GM21717 (cell line): Measurements from ENCODE around the gene TJP3.
A peak's percentile ranks its signal among the peaks of the same experiment; 100 is the strongest.
"Not testable (repeated sequence)": the region's sequence is repeated elsewhere in the genome, so short reads cannot be mapped to it uniquely, and the experiment has no call there.

Experiments
- ATAC-seq: cut with Tn5 transposase; IDR thresholded peaks from one replicate; pipeline ENCODE4 v1.9.1; 2021; ENCODE audit warnings: mild to moderate bottlenecking, moderate library complexity; ENCODE audit not compliant: unreplicated experiment

TJP3 gene

DNA sequence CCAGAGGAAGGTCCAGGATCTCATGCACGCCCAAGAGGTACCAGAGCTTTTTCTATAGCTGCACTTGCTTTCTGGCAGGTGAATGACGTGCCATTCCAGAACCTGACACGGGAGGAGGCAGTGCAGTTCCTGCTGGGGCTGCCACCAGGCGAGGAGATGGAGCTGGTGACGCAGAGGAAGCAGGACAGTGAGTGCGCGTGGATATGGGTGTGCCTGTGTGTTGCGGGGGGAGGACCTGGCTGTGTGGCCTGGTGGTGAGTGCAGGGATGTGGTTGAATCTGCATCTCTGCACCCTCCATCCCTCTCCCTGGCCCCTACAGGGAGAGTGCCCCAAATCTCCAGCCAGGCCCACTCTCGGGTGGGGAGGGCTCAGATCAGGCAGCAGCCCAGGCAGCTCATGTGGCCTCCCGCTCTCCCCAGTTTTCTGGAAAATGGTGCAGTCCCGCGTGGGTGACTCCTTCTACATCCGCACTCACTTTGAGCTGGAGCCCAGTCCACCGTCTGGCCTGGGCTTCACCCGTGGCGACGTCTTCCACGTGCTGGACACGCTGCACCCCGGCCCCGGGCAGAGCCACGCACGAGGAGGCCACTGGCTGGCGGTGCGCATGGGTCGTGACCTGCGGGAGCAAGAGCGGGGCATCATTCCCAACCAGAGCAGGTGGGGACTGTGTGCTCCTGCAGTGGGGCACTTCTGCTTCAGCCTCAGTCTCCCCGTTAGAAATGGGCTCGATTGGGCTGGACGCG lies 30.5 kb downstream of the TJP3 start:
- no peak for ATAC-seq

DNA sequence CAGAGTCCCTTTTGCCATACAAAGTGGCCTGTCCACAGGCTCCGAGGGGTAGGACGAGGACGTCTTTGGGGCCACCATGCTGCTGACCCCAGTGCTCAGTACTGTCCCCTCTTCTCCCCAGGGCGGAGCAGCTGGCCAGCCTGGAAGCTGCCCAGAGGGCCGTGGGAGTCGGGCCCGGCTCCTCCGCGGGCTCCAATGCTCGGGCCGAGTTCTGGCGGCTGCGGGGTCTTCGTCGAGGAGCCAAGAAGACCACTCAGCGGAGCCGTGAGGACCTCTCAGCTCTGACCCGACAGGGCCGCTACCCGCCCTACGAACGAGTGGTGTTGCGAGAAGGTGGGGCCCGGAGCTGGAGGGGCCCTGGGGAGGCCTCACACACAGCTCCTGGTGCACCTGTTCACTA lies 32.2 kb downstream of the TJP3 start:
- no peak for ATAC-seq

DNA sequence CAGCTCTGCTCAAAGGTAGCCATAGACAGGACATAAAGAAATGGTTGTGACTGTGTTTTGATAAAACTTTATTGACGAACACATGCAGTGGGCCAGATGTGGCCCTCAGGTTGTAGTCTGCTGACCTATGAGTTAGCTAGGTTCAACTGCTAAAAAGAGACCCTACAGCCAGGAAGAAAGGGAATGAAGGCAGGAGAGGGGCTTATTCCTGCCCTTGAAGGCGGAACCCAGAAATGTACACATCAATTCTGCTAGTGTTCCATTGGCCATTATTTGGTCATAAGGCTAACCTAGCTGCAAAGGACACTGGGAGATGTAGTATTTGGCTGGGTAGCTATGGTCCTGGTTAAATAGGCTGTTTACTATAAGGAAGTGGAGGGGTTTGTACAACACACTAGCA lies 35.3 kb downstream of the TJP3 start:
- ATAC-seq, result no peak

DNA sequence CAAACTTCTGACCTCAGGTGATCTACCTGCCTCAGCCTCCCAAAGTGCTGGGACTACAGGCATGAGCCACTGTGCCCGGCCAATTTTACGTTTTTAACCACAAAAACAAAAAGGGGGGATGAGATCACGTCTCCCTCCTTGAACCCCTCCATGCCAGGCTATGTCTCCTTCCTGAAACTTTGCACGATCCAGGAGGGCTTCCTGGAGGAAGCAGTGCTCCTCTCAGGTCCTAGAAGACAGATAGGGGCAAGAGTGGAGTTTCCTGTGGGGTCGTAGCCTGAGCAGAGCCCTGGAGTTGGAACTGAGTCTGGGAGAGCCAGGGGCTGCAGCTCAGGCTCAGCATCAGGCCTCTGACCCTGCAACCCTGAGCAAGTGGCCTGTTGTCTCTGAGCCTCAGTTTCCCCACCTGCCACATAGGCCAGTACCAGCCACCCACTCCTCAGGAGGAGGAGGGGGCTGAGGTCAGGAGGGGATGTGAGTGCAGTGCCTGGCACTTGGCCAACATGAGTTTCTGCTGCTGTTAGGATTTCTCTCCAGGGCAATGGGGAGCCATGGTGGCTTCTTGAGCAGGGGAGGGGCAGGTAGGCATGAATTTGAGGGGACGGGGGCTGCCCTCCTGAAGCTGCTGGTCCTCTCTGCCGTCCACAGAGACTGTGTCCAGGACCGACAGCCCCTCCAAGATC lies 37.3 kb downstream of the TJP3 start:
- ATAC-seq, result no peak

DNA sequence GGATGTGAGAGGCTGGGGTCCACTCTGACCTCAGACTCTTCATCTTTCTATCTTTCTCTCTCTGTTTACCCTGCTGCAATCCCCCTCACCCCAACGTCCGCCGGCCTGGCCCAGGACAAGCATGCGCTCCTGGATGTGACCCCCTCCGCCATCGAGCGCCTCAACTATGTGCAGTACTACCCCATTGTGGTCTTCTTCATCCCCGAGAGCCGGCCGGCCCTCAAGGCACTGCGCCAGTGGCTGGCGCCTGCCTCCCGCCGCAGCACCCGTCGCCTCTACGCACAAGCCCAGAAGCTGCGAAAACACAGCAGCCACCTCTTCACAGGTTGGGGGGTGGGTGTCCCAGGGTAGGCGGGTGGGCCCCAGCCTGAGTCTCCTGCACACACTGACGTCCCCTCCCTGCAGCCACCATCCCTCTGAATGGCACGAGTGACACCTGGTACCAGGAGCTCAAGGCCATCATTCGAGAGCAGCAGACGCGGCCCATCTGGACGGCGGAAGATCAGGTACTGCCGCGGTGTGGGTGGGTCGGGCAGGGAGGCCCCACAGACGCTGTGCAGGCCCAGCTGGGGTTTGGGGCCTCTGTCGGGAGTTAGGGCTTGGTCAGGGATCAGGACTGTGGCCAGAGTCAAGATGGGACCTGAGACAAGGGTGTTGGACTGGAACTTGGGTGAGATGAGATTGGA lies 38.3 kb downstream of the TJP3 start:
- ATAC-seq, result no peak

DNA sequence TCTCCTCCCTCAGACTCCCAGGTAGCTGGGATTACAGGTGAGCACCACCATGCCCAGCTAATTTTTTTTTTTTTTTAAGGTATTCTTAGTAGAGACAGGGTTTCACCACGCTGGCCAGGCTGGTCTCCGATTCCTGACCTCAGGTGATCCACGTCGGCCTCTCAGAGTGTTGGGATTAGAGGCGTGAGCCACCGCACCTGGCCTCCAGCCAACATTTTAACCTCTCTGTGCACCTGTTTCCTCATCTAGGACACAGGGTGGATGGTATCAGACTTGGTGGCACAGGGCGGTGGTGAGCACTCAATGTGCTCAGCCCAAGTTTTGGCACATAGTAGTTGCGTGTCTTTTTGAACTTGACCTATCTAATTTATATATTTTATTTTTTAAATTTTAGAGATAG lies 40.8 kb downstream of the TJP3 start:
- no peak for ATAC-seq

DNA sequence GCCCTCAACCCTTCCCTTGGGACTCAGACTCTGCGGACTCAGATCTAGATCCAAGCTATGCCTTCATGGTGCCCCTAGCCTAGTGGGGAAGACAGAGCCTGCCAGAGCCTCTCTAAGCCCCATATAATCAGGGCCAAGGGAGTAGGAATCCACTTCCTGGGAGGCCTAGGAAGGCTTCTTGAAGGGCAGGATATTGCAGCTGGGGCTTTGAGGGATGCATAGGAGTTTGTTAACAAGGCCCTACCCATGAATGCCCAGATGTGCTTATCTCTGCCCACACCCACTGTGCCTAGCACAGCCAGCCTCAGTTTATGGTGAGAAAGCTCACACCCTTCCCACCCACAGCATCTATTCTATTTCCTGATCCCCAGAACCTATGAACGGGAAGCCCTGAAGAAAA lies 42.0 kb downstream of the TJP3 start:
- ATAC-seq, result no peak

DNA sequence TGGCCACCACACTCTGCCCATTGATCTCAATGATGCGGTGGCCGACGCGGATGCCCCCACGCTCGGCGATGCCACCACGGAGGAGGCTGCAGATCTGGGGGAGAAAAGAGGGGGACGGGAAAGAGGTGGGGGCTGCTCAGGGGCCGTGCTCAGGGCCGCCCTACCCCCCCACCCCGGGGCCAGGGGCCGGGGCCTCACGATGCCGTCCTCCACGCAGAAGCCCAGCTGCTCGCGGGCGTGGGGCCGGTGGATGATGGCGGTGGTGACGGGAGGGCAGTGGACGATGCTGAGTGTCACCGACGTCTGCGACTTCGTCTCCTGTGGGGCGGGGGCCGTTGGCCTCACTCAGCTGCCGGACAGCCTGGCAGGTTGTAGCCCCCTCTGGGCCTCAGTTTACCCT lies 43.1 kb downstream of the TJP3 start:
- ATAC-seq, result no peak

DNA sequence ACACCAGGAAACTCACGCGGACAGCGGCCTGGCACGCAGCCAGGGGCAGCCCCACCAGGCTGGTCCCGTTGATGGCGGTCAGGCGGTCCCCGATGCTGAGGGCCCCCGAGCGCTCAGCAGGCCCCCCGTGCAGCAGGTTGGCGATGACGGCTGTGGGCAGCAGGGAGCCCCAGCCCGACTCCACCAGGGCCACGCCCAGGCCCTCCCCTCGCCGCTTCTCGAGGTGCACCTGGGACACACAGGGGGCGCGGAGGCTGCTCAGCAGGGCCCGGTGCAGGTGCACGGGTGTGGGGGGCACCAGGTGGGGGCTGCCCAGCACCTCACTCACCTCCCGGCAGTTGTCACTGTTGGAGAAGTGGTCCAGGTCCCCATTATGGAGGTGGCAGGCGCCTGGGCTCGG lies 44.3 kb downstream of the TJP3 start:
- no peak for ATAC-seq

DNA sequence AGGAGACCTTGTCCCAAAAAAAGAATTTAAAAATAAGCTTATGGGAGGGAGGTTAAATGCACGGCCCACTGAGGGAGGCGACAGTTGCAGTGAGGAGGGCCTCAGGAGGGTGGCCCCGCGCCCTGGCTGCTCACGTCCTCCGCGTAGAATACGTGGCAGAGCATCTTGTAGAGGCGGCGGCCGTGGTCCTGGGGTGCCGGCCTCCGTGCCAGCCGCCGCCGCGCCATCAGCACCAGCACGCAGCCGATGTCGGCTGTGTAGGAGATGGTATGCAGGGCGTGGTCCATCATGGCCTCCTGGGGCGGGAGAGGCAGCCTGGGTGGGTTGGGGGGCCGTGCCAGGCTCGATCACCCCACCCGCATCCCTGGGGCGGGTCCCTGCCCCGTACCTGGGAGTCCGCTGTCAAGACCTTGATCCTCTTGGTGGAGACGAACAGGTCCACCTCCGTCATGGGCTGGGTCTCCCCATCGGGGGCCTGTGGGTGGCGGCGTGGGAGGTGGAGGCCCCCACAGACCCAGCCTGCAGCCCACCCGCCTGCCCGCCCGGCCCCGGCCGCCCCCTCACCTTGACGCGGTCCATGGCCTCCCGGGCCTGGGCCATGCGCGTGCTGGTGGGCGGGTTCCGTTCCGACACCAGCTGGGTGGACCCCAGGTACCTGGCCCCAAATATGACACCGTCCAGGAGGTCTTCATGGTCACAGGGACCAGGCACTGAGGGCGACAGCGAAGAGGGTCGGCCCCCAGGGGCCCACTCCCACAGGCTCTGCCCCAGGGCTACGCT lies 45.6 kb downstream of the TJP3 start:
- ATAC-seq, result no peak

DNA sequence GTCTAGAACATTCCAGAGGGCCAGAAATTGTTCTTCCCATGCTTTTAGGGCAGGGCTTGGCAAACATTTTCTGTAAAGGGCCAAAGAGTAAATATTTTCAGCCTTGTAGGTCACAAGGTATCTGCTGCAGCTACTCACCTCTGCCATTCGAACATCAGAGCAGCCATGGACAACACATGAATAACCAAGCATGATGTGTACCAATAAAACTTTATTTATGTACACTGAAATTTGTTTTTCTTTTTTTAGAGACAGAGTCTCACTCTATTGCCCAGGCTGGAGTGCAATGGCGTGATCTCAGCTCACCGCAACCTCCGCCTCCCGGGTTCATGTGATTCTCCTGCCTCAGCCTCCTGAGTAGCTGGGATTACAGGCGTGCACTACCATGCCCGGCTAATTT lies 49.5 kb downstream of the TJP3 start:
- not testable (repeated sequence) for ATAC-seq

DNA sequence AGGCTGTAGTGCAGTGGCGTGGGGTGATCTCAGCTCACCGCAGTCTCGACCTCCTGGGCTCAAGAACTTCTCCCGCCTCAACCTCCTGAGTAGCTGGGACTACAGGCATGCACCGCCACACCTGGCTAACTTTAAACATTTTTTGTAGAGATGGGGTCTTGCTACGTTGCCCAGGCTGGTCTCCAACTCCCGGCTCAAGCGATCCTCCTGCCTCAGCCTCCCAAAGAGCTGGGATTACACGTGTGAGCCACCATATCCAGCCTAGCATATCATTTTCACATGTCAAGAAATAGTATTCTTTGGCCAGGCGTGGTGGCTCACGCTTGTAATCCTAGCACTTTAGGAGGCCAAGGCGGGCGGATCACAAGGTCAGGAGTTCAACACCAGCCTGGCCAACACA lies 50.1 kb downstream of the TJP3 start:
- ATAC-seq, result not testable (repeated sequence)

DNA sequence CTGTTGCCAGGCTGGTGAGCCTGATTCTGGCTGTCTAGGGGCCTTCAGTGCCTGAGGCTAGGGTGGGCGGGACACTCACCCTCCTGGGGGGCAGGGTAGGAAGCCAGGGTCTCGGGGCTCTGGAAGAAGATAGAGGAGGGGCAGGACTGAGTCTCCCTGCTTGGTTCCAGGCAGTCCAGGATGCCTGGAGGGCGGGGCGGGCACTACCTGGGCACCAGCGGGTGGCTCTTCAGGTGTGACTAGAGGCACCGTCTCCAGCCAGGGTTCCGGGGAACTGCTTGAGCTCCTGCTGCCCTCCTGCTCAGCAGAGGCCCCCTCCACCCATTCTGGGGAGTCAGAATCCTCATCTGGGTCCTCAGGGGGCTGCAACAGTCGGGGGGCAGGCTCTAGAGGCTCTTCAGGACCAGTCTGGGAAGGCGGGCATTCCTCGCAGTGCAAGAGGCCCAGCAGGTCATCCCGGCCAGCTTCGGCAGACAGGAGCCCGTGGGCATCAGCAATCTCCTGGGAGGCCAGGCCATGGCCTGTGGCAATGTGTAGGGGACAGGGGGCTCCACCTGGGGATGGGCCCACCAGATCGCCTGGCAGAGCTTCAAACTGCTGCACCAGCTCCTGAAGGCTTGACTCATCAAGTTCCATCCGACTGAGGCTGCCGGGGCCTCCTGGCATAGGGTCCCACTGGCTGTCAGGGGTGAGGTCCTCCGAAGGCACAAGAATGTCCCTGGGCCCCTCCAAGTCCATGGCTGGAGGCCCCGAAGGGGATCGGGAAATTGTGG lies 51.5 kb downstream of the TJP3 start:
- ATAC-seq, result no peak

DNA sequence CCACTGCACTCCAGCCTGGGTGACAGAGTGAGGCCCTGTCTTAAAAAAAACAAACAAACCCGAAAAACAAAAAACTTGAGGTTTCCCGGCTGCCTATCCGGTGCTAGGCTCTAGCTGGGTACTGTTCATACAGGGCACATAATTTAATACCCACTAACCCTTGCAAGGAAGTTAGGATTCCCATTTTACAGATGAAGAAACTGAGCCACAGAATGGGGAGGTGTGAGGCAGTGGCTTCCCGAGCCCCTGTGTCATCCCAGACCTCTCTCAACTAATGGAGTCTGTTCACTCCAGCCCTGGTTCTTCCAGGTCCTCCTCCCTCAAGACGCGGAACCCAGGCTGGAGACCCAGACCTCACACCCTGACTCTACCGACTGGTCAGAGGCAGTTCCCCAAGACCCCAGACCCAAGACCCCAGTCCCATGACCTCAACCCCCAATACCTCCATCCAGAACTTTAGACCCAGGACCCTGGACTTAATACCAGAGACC lies 52.7 kb downstream of the TJP3 start:
- ATAC-seq, result peak; percentile 1

DNA sequence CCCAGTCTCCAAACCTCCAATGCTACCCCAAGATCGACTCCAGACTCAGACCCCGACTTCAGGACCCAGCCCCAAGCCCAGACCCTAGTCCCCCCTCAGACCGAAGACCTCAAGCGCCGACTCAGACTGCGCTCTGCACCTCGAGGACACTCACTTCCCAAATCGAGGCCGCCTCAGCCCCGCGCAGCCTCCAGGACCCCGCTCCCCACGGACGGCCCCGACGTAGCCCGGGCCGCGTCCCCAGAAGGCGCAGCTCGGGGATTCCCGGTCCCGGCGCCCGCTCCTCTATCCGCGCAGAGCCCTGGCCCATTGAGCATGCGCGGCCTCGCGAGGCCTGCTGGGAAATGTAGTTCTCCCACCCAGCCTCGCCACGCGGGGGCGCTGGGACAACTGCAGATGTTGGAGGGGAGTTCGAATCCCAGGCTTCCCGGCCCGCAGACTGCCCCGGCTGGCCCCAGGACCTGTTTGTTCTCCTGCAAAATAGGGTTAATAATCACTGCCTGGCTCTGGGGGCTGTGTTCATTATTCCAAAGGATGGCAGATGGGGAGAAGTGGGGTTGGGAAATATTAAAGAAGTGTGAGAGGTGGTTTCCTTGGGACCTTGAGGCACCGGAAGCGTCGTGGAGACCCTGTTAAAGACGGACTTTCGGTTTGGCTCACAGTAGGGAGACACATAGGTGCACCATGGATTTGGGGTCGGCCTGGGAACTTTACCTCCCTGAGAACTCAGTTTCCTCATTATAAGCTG lies 53.4 kb downstream of the TJP3 start, which contains the start of gene APBA3:
Gene APBA3, minus strand, starts transcription at position 311 of the 748 bp plus-strand sequence. CDS start 1,428 bp downstream, outside the sequence.
- ATAC-seq, result peak; percentile 45

DNA sequence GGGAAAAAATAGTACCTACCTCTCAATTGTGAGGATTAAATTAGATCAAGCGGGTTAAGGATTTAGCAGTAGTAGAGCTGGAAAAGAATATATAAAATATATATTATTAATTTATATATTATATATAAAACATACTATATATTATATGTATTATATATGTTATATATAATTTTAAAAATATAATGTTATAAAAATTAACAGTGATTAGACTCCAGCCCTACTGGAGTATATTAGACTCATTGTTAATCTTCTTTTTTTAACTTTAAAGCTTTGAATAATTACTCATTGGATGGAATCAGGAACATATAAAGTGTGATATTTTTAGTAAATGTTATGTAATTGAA lies 53.9 kb downstream of the TJP3 start:
- no peak for ATAC-seq

DNA sequence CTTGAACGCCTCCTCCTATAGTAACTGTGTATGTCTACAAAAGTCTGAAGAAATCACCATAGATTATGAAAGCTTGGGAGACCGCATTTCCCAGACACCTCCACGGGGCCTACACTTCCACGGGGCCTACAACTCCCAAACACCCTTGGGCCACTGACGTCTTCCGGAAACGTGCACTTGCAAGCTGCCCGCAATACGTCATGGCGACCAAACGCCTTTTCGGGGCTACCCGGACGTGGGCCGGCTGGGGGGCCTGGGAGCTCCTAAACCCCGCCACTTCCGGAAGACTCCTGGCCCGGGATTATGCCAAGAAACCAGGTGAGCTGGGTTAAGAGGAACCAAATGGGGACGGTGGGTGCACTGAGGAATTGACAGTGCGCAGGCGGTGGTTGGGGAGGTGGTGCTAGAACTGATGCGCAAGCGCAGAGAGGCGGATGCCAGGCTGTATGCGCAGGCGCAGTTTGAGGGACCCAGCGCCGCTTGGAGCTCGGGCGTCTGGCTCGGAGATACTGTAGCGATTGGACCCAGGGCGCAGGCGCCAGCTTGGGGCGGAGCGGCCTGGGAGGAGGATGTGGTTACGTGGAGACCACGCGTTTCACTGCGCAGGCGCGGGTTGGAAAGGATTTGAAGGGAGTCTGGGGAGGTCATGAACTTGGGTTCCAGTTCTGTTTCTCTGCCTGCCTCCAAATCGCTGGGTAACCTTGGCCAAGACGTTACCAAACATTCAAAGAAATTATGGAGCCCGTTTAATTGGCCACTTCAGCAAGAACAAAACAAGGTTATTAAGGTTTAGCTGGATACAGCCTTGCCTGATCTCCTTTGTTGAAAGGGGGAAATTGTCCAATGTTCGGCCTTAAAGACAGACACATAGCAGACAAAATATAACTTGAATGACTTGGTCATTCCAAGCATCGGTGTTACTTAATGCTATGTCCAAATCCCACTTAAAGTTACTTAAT lies 54.6 kb downstream of the TJP3 start, which contains the start of gene MRPL54:
Gene MRPL54, plus strand, starts transcription at position 182 of the 959 bp plus-strand sequence. Its CDS starts 19 bp downstream, at position 201.
- peak; percentile 66 for ATAC-seq

DNA sequence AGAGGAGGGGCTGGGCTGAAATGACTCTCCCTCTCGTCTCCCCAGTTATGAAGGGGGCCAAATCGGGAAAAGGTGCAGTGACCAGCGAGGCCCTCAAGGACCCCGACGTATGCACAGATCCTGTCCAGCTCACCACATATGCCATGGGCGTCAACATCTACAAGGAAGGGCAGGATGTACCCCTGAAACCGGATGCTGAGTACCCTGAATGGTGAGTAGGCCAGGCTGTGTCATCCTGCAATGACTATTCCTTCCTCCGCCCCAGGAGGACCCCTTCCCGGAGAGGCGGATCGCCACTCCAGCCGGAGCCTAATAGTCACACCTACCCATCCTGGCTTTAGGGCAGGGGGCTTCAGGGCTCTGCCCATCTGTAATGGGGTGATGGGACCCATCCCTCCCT lies 56.9 kb downstream of the TJP3 start:
- no peak for ATAC-seq
